ENCODE measurements around the gene RPS27L. TPM values are rescaled to one million over a fixed set of nuclear protein-coding genes. Genes with fewer than 3 reads are reported as not detected.

The RPS27L gene
- total and polyA plus RNA-seq, 2 experiments from 2014 or later: 134 to 528 TPM

- H3K27me3 ChIP-seq: no peaks in the 10 kb centered on the region
- no peaks in the 10 kb centered on the region for H3K9me2 ChIP-seq (replicated peaks; ENCODE audit: insufficient read depth)
- DNase-seq (ENCODE audit: low spot score): no peak
- no peak overlapping the region for H2AFZ ChIP-seq
- no peak overlapping the region for H3K4me3 ChIP-seq
- no peak overlapping the region for H3K4me2 ChIP-seq
- H3K9me3 ChIP-seq (ENCODE audit: low read depth): no peaks in the 10 kb centered on the region
- H3K4me1 ChIP-seq (ENCODE audit: insufficient read depth): no peaks in the 10 kb centered on the region
- TF ChIP-seq CTCF (IDR thresholded peaks at IDR 0.05; ENCODE audit: poor library complexity) (no peak), EZH2 (IDR thresholded peaks at IDR 0.05; ENCODE audit: borderline replicate concordance) (no peak), EZH2phosphoT487 (IDR thresholded peaks at IDR 0.05; ENCODE audit: low read depth, severe bottlenecking, unreplicated experiment) (no peak)
- peaks cover 9% of the 10 kb centered on the region for H3K79me2 ChIP-seq
- H4K20me1 ChIP-seq (ENCODE audit: insufficient read depth, poor library complexity, severe bottlenecking): no peaks in the 10 kb centered on the region
- no peaks in the 10 kb centered on the region for H3K36me3 ChIP-seq (replicated peaks; ENCODE audit: insufficient read depth, low read depth)
- H3K27ac ChIP-seq: no peak overlapping the region
- 83% methylated on average over 3 of the region's 3 CpGs for WGBS (ENCODE audit: low lambda C conversion rate, missing lambda C conversion rate)
Measured at GRCh38 chr15:63118854-63119253, 38.4 kb downstream of the RPS27L start.

DNA sequence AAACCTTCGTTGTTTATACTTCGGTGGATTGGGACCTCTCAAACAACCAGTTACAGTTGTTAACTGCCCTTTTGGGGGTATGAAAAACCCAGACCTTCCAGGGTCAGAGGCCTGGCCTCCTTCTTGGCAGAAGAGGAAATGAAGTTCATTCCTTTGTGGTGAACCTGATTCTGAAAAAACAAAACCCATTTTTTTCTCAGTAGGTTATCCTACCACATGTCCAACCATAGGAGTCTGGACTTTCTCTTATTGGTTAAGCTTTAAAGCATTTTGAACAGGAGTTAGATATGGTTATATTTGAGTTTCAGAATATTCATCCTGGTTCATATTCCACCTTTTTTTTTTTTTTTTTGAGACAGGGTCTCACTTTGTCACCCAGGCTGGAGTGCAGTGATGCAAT, 42.8 kb downstream of the RPS27L start:
- Histone ChIP-seq H3K4me2 (no peak overlapping the region), H3K9me2 (replicated peaks; ENCODE audit: insufficient read depth) (no peaks in the 10 kb centered on the region), H3K4me1 (ENCODE audit: insufficient read depth) (peaks cover under 1% of the 10 kb centered on the region), H3K4me3 (no peak overlapping the region), H4K20me1 (ENCODE audit: insufficient read depth, poor library complexity, severe bottlenecking) (no peaks in the 10 kb centered on the region), H3K36me3 (replicated peaks; ENCODE audit: insufficient read depth, low read depth) (no peaks in the 10 kb centered on the region), H3K79me2 (no peaks in the 10 kb centered on the region), H3K27ac (no peak overlapping the region), H3K9me3 (ENCODE audit: low read depth) (no peaks in the 10 kb centered on the region), H2AFZ (no peak overlapping the region), H3K27me3 (no peaks in the 10 kb centered on the region)
- DNase-seq (ENCODE audit: low spot score): no peak
- 52% methylated on average over 2 of the region's 2 CpGs for WGBS (ENCODE audit: low lambda C conversion rate, missing lambda C conversion rate)
- TF ChIP-seq CTCF (IDR thresholded peaks at IDR 0.05; ENCODE audit: poor library complexity): no peak

GRCh38 chr15:63112871-63113270, 44.4 kb downstream of the RPS27L start:
- 100% methylated on average over 3 of the region's 3 CpGs for WGBS (ENCODE audit: low lambda C conversion rate, missing lambda C conversion rate)
- no peak overlapping the region for H3K27ac ChIP-seq
- H3K79me2 ChIP-seq: no peaks in the 10 kb centered on the region
- no peaks in the 10 kb centered on the region for H3K36me3 ChIP-seq (replicated peaks; ENCODE audit: insufficient read depth, low read depth)
- no peaks in the 10 kb centered on the region for H4K20me1 ChIP-seq (ENCODE audit: insufficient read depth, poor library complexity, severe bottlenecking)
- no peak for DNase-seq (ENCODE audit: low spot score)
- TF ChIP-seq CTCF (IDR thresholded peaks at IDR 0.05; ENCODE audit: poor library complexity) (no peak), EZH2phosphoT487 (IDR thresholded peaks at IDR 0.05; ENCODE audit: low read depth, severe bottlenecking, unreplicated experiment) (no peak), EZH2 (IDR thresholded peaks at IDR 0.05; ENCODE audit: borderline replicate concordance) (no peak)
- no peaks in the 10 kb centered on the region for H3K9me2 ChIP-seq (replicated peaks; ENCODE audit: insufficient read depth)
- no peak overlapping the region for H2AFZ ChIP-seq
- H3K4me3 ChIP-seq: no peak overlapping the region
- no peaks in the 10 kb centered on the region for H3K9me3 ChIP-seq (ENCODE audit: low read depth)
- H3K4me1 ChIP-seq (ENCODE audit: insufficient read depth): peaks cover 8% of the 10 kb centered on the region
- H3K4me2 ChIP-seq: no peak overlapping the region
- H3K27me3 ChIP-seq: no peaks in the 10 kb centered on the region

DNA sequence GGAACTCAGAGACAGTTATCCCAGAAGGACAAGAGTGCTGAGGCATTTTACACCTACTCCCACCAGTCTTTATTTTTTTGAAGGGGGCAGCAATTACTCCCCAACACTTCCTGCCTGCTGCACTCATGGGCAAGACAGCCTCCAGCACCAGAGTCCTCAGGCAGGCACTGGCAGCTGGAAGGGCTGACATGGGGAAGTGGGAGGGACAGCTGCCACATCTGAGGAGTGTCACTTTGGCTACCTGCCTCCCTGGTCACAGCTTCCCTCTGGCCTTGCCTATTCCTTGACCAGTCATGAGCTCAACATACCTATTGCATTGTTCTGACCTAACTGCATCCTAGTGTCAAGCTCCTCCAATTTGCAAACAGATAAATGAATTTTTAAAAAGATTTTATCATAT, 45.8 kb downstream of the RPS27L start:
- Histone ChIP-seq H3K9me2 (replicated peaks; ENCODE audit: insufficient read depth) (no peaks in the 10 kb centered on the region), H3K36me3 (replicated peaks; ENCODE audit: insufficient read depth, low read depth) (no peaks in the 10 kb centered on the region), H3K27me3 (no peaks in the 10 kb centered on the region), H3K4me1 (ENCODE audit: insufficient read depth) (peaks cover 11% of the 10 kb centered on the region), H3K4me2 (no peak overlapping the region), H3K9me3 (ENCODE audit: low read depth) (no peaks in the 10 kb centered on the region), H2AFZ (no peak overlapping the region), H4K20me1 (ENCODE audit: insufficient read depth, poor library complexity, severe bottlenecking) (no peaks in the 10 kb centered on the region), H3K4me3 (no peak overlapping the region), H3K27ac (no peak overlapping the region), H3K79me2 (no peaks in the 10 kb centered on the region)
- no peak for TF ChIP-seq EZH2 (IDR thresholded peaks at IDR 0.05; ENCODE audit: borderline replicate concordance)
- TF ChIP-seq EZH2phosphoT487 (IDR thresholded peaks at IDR 0.05; ENCODE audit: low read depth, severe bottlenecking, unreplicated experiment): no peak
- TF ChIP-seq CTCF (IDR thresholded peaks at IDR 0.05; ENCODE audit: poor library complexity): no peak
- DNase-seq (ENCODE audit: low spot score): no peak
